GM23338 (cell line): ENCODE data around the gene PLS1. TPM values are rescaled to one million over a fixed set of nuclear protein-coding genes. Genes with fewer than 3 reads are reported as not detected.
A peak's percentile ranks its signal among the peaks of the same experiment; 100 is the strongest.

Experiments
- ATAC-seq: fragments of 200-7000 bp; cut with Tn5 transposase; 3 replicates; pipeline ENCODE4 v1.9.1; 2020
- DNase-seq: peaks from one replicate; pipeline ENCODE4 v3.0.0-alpha.2; 2015; ENCODE audit warnings: low spot score
- H2AFZ ChIP-seq: fragments of 200-600 bp; sonication (generic); 2 replicates; pipeline ENCODE4 v1.8.0; 2016; ENCODE audit warnings: antibody characterized with exemption, mild to moderate bottlenecking, moderate library complexity
- H3F3A ChIP-seq: fragments of 200-600 bp; sonication (generic); replicated peaks from 2 replicates; pipeline ENCODE4 v1.8.0; 2017; ENCODE audit warnings: antibody characterized with exemption, mixed run types, low read depth
- H3K27ac ChIP-seq: fragments of 200-600 bp; sonication (generic); 2 replicates; pipeline ENCODE4 v1.6.1; 2016; ENCODE audit warnings: low read depth
- H3K27me3 ChIP-seq: fragments of 200-600 bp; sonication (generic); 2 replicates; pipeline ENCODE4 v1.8.0; 2016; ENCODE audit warnings: mild to moderate bottlenecking, mixed run types, moderate library complexity; ENCODE audit not compliant: insufficient read depth
- H3K36me3 ChIP-seq: fragments of 200-600 bp; sonication (generic); 2 replicates; pipeline ENCODE4 v1.8.0; 2016; ENCODE audit warnings: mild to moderate bottlenecking; ENCODE audit not compliant: insufficient read depth
- H3K4me1 ChIP-seq: fragments of 200-600 bp; sonication (generic); 2 replicates; pipeline ENCODE4 v1.8.0; 2016; ENCODE audit warnings: mild to moderate bottlenecking, moderate library complexity; ENCODE audit not compliant: insufficient read depth
- H3K4me2 ChIP-seq: fragments of 200-600 bp; sonication (generic); 2 replicates; pipeline ENCODE4 v1.7.1; 2017; ENCODE audit warnings: mixed run types
- H3K4me3 ChIP-seq: fragments of 200-600 bp; sonication (generic); 2 replicates; pipeline ENCODE4 v1.6.1; 2016; ENCODE audit warnings: mixed run types
- H3K79me2 ChIP-seq: fragments of 200-600 bp; sonication (generic); replicated peaks from 2 replicates; pipeline ENCODE4 v1.8.0; 2017; ENCODE audit warnings: mild to moderate bottlenecking; ENCODE audit not compliant: insufficient read depth
- H3K9me2 ChIP-seq: fragments of 200-600 bp; sonication (generic); 2 replicates; pipeline ENCODE4 v1.8.0; 2017; ENCODE audit not compliant: insufficient read depth
- H4K20me1 ChIP-seq: fragments of 200-600 bp; sonication (generic); replicated peaks from 2 replicates; pipeline ENCODE4 v1.8.0; 2017; ENCODE audit warnings: mild to moderate bottlenecking; ENCODE audit not compliant: insufficient read depth
- H3K27ac Mint-ChIP-seq: 2 replicates; pipeline ENCODE4 v1.8.0; 2020; ENCODE audit warnings: inconsistent platforms, mild to moderate bottlenecking, moderate library complexity, mixed read lengths
- H3K27me3 Mint-ChIP-seq: 3 replicates; pipeline ENCODE4 v1.8.0; 2022; ENCODE audit warnings: low read depth, mild to moderate bottlenecking, moderate library complexity, mixed read lengths, inconsistent platforms; ENCODE audit not compliant: insufficient read depth, poor library complexity
- H3K36me3 Mint-ChIP-seq: 3 replicates; pipeline ENCODE4 v1.8.0; 2021; ENCODE audit warnings: low read depth, mild to moderate bottlenecking, inconsistent platforms, moderate library complexity, mixed read lengths
- H3K4me1 Mint-ChIP-seq: 3 replicates; pipeline ENCODE4 v1.8.0; 2020; ENCODE audit warnings: mild to moderate bottlenecking, inconsistent platforms, mixed read lengths
- H3K4me3 Mint-ChIP-seq: 3 replicates; pipeline ENCODE4 v1.8.0; 2021; ENCODE audit warnings: moderate library complexity, mild to moderate bottlenecking, inconsistent platforms, mixed read lengths
- H3K9me3 Mint-ChIP-seq: 3 replicates; pipeline ENCODE4 v1.8.0; 2020; ENCODE audit warnings: moderate library complexity, mild to moderate bottlenecking, inconsistent platforms, mixed read lengths
- CREB1 ChIP-seq: fragments of 250-450 bp; sonication (Bioruptor Pico); IDR thresholded peaks from 2 replicates; pipeline ENCODE4 v1.5.0; 2020; ENCODE audit warnings: low read depth, mild to moderate bottlenecking, moderate library complexity
- EZH2 ChIP-seq: fragments of 200-600 bp; sonication (generic); IDR thresholded peaks from one replicate; pipeline ENCODE4 v1.8.0; 2017; ENCODE audit warnings: antibody characterized with exemption, mild to moderate bottlenecking, low read depth; ENCODE audit not compliant: unreplicated experiment
- EZH2phosphoT487 ChIP-seq: fragments of 200-600 bp; sonication (generic); IDR thresholded peaks from one replicate; pipeline ENCODE4 v1.8.1; 2018; ENCODE audit warnings: antibody characterized with exemption; ENCODE audit not compliant: unreplicated experiment
- JUNB ChIP-seq: IDR thresholded peaks from one replicate; pipeline ENCODE4 v1.6.1; 2016; ENCODE audit warnings: antibody characterized with exemption; ENCODE audit not compliant: unreplicated experiment
- NANOG ChIP-seq: IDR thresholded peaks from 2 replicates; pipeline ENCODE4 v1.6.1; 2016; ENCODE audit warnings: antibody characterized with exemption, borderline replicate concordance
- POLR2AphosphoS5 ChIP-seq: IDR thresholded peaks from 2 replicates; pipeline ENCODE4 v1.6.1; 2016; ENCODE audit warnings: antibody characterized with exemption, low read depth
- STAT1 ChIP-seq: IDR thresholded peaks from one replicate; pipeline ENCODE4 v1.6.1; 2016; ENCODE audit warnings: antibody characterized with exemption; ENCODE audit not compliant: unreplicated experiment
- ZNF114 ChIP-seq: fragments of 250-450 bp; sonication (Bioruptor Pico); IDR thresholded peaks from 2 replicates; pipeline ENCODE4 v1.5.0; 2020; ENCODE audit warnings: mild to moderate bottlenecking, moderate library complexity
- ZNF331 ChIP-seq: fragments of 250-450 bp; sonication (Bioruptor Pico); IDR thresholded peaks from 2 replicates; pipeline ENCODE4 v1.5.0; 2020; ENCODE audit warnings: low read depth, mild to moderate bottlenecking, moderate library complexity
- polyA plus RNA-seq: library from polyadenylated mRNA; unstranded; fragments of >200 nt; fragmentation: Nextera tagmentation; extraction: Ambion mirVana; gene quantifications from 2 replicates; pipeline ENCODE4 v1.2.1, GENCODE V29; 2016
- total RNA-seq: library from RNA; depleted of rRNA; stranded (reverse); fragments of >200 nt; shearing (Covaris generic); gene quantifications from 2 replicates; pipeline ENCODE4 v1.2.3, GENCODE V29; 2014
- TF ChIP-seq, protein P1 (sequence below): fragments of 250-450 bp; sonication (Bioruptor Pico); IDR thresholded peaks from 2 replicates; pipeline ENCODE4 v1.5.0; 2020; ENCODE audit warnings: mild to moderate bottlenecking, moderate library complexity
- TF ChIP-seq, protein P2 (sequence below): IDR thresholded peaks from 2 replicates; pipeline ENCODE4 v1.6.1; 2016; ENCODE audit warnings: antibody characterized with exemption
- TF ChIP-seq, protein P3 (sequence below): IDR thresholded peaks from one replicate; pipeline ENCODE4 v1.6.1; 2018; ENCODE audit warnings: antibody characterized with exemption; ENCODE audit not compliant: unreplicated experiment
- TF ChIP-seq, protein P4 (sequence below), 2 experiments: fragments of 200-600 bp in 1 of 2; sonication (generic) in 1 of 2; conservative IDR thresholded peaks; 2 replicates each; pipeline versions ENCODE4 v1.5.1 to v1.6.1; 2016 to 2017; ENCODE audit warnings: antibody characterized with exemption in 2 of 2, low read depth in 2 of 2, mild to moderate bottlenecking in 2 of 2, moderate library complexity in 1 of 2

PLS1 gene
- total and polyA plus RNA-seq, 2 experiments from 2014 or later: 18.4 to 42.2 TPM

DNA sequence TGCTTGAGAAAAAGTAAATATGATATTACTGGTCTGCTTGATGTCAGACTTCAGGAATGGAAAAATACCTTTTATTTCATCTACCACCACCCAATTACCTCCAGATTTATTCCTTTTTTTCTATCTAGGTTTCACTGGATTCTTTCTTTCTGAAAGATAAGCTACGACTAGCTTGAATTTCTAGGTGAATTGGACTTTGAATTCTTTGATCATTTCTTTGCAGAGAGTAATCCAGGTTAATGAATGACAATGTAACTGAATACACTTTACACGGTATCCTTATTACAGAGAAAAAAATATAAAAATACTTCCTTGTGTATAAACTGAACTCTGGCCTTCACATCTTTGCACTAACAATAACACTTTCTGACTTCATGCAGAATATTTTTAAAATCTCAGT is 68.1 kb downstream of the PLS1 start:
- Histone ChIP-seq H3K4me2 (peak overlapping the region; percentile 29; the same call in 1 of the 2 replicates), H3K4me1 (peaks cover 34% of the 10 kb centered on the region), H3K27me3 (no peaks in the 10 kb centered on the region), H3K79me2 (no peaks in the 10 kb centered on the region), H3K9me2 (no peaks in the 10 kb centered on the region), H3K36me3 (no peaks in the 10 kb centered on the region), H3K4me3 (no peak overlapping the region), H3F3A (no peaks in the 10 kb centered on the region), H3K27ac (no peak overlapping the region), H2AFZ (no peak overlapping the region), H4K20me1 (no peaks in the 10 kb centered on the region)
- peaks cover 33% of the 10 kb centered on the region for H3K4me1 Mint-ChIP-seq
- TF ChIP-seq POLR2AphosphoS5 (no peak), STAT1 (no peak), NANOG (no peak), EZH2 (no peak), CREB1 (CRISPR knock-in tag) (no peak), ZNF331 (CRISPR knock-in tag) (no peak), EZH2phosphoT487 (no peak), ZNF114 (CRISPR knock-in tag) (no peak), JUNB (no peak)
- TF ChIP-seq, protein P1, sequence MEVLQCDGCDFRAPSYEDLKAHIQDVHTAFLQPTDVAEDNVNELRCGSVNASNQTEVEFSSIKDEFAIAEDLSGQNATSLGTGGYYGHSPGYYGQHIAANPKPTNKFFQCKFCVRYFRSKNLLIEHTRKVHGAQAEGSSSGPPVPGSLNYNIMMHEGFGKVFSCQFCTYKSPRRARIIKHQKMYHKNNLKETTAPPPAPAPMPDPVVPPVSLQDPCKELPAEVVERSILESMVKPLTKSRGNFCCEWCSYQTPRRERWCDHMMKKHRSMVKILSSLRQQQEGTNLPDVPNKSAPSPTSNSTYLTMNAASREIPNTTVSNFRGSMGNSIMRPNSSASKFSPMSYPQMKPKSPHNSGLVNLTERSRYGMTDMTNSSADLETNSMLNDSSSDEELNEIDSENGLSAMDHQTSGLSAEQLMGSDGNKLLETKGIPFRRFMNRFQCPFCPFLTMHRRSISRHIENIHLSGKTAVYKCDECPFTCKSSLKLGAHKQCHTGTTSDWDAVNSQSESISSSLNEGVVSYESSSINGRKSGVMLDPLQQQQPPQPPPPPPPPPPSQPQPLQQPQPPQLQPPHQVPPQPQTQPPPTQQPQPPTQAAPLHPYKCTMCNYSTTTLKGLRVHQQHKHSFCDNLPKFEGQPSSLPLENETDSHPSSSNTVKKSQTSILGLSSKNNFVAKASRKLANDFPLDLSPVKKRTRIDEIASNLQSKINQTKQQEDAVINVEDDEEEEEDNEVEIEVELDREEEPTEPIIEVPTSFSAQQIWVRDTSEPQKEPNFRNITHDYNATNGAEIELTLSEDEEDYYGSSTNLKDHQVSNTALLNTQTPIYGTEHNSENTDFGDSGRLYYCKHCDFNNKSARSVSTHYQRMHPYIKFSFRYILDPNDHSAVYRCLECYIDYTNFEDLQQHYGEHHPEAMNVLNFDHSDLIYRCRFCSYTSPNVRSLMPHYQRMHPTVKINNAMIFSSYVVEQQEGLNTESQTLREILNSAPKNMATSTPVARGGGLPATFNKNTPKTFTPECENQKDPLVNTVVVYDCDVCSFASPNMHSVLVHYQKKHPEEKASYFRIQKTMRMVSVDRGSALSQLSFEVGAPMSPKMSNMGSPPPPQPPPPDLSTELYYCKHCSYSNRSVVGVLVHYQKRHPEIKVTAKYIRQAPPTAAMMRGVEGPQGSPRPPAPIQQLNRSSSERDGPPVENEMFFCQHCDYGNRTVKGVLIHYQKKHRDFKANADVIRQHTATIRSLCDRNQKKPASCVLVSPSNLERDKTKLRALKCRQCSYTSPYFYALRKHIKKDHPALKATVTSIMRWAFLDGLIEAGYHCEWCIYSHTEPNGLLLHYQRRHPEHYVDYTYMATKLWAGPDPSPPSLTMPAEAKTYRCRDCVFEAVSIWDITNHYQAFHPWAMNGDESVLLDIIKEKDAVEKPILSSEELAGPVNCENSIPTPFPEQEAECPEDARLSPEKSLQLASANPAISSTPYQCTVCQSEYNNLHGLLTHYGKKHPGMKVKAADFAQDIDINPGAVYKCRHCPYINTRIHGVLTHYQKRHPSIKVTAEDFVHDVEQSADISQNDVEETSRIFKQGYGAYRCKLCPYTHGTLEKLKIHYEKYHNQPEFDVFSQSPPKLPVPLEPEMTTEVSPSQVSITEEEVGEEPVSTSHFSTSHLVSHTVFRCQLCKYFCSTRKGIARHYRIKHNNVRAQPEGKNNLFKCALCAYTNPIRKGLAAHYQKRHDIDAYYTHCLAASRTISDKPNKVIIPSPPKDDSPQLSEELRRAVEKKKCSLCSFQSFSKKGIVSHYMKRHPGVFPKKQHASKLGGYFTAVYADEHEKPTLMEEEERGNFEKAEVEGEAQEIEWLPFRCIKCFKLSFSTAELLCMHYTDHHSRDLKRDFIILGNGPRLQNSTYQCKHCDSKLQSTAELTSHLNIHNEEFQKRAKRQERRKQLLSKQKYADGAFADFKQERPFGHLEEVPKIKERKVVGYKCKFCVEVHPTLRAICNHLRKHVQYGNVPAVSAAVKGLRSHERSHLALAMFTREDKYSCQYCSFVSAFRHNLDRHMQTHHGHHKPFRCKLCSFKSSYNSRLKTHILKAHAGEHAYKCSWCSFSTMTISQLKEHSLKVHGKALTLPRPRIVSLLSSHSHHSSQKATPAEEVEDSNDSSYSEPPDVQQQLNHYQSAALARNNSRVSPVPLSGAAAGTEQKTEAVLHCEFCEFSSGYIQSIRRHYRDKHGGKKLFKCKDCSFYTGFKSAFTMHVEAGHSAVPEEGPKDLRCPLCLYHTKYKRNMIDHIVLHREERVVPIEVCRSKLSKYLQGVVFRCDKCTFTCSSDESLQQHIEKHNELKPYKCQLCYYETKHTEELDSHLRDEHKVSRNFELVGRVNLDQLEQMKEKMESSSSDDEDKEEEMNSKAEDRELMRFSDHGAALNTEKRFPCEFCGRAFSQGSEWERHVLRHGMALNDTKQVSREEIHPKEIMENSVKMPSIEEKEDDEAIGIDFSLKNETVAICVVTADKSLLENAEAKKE (CRISPR knock-in tag): no peak
- TF ChIP-seq, protein P2, sequence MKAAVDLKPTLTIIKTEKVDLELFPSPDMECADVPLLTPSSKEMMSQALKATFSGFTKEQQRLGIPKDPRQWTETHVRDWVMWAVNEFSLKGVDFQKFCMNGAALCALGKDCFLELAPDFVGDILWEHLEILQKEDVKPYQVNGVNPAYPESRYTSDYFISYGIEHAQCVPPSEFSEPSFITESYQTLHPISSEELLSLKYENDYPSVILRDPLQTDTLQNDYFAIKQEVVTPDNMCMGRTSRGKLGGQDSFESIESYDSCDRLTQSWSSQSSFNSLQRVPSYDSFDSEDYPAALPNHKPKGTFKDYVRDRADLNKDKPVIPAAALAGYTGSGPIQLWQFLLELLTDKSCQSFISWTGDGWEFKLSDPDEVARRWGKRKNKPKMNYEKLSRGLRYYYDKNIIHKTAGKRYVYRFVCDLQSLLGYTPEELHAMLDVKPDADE: no peak
- TF ChIP-seq, protein P3, sequence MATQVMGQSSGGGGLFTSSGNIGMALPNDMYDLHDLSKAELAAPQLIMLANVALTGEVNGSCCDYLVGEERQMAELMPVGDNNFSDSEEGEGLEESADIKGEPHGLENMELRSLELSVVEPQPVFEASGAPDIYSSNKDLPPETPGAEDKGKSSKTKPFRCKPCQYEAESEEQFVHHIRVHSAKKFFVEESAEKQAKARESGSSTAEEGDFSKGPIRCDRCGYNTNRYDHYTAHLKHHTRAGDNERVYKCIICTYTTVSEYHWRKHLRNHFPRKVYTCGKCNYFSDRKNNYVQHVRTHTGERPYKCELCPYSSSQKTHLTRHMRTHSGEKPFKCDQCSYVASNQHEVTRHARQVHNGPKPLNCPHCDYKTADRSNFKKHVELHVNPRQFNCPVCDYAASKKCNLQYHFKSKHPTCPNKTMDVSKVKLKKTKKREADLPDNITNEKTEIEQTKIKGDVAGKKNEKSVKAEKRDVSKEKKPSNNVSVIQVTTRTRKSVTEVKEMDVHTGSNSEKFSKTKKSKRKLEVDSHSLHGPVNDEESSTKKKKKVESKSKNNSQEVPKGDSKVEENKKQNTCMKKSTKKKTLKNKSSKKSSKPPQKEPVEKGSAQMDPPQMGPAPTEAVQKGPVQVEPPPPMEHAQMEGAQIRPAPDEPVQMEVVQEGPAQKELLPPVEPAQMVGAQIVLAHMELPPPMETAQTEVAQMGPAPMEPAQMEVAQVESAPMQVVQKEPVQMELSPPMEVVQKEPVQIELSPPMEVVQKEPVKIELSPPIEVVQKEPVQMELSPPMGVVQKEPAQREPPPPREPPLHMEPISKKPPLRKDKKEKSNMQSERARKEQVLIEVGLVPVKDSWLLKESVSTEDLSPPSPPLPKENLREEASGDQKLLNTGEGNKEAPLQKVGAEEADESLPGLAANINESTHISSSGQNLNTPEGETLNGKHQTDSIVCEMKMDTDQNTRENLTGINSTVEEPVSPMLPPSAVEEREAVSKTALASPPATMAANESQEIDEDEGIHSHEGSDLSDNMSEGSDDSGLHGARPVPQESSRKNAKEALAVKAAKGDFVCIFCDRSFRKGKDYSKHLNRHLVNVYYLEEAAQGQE: no peak
- TF ChIP-seq, protein P4, sequence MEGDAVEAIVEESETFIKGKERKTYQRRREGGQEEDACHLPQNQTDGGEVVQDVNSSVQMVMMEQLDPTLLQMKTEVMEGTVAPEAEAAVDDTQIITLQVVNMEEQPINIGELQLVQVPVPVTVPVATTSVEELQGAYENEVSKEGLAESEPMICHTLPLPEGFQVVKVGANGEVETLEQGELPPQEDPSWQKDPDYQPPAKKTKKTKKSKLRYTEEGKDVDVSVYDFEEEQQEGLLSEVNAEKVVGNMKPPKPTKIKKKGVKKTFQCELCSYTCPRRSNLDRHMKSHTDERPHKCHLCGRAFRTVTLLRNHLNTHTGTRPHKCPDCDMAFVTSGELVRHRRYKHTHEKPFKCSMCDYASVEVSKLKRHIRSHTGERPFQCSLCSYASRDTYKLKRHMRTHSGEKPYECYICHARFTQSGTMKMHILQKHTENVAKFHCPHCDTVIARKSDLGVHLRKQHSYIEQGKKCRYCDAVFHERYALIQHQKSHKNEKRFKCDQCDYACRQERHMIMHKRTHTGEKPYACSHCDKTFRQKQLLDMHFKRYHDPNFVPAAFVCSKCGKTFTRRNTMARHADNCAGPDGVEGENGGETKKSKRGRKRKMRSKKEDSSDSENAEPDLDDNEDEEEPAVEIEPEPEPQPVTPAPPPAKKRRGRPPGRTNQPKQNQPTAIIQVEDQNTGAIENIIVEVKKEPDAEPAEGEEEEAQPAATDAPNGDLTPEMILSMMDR (conservative IDR thresholded peaks at IDR 0.05; ENCODE audit: low read depth in 2 of 2): no peak
- no peak for ATAC-seq
- no peak for DNase-seq
- H3K9me3 Mint-ChIP-seq: no peaks in the 10 kb centered on the region
- H3K4me3 Mint-ChIP-seq: no peak overlapping the region; the same call in 2 of the 3 replicates
- H3K27me3 Mint-ChIP-seq: no peaks in the 10 kb centered on the region
- peak overlapping the region; percentile 65 for H3K27ac Mint-ChIP-seq
- peaks cover 3% of the 10 kb centered on the region; the same call in 2 of the 3 replicates for H3K36me3 Mint-ChIP-seq
